ACC112 (cell line): ENCODE results near the gene DAPK2.

Experiments
- H2AFZ ChIP-seq: fragments of 200-600 bp; sonication (generic); one replicate; pipeline ENCODE4 v1.6.0; 2017; ENCODE audit warnings: antibody characterized with exemption, low read length; ENCODE audit not compliant: unreplicated experiment
- H3K27ac ChIP-seq: fragments of 200-600 bp; sonication (generic); 2 replicates; pipeline ENCODE4 v1.5.1; 2014; ENCODE audit warnings: low read depth, mild to moderate bottlenecking, antibody characterized with exemption, low read length, moderate library complexity
- H3K27me3 ChIP-seq: fragments of 200-600 bp; sonication (generic); 2 replicates; pipeline ENCODE4 v1.6.1; 2014; ENCODE audit warnings: mild to moderate bottlenecking, antibody characterized with exemption, low read length, moderate library complexity, mixed read lengths; ENCODE audit not compliant: insufficient read depth
- H3K36me3 ChIP-seq: fragments of 200-600 bp; sonication (generic); 2 replicates; pipeline ENCODE4 v1.6.1; 2016; ENCODE audit warnings: mild to moderate bottlenecking, antibody characterized with exemption, low read length, moderate library complexity, mixed read lengths; ENCODE audit not compliant: insufficient read depth
- H3K4me1 ChIP-seq: fragments of 200-600 bp; sonication (generic); one replicate; pipeline ENCODE4 v1.6.1; 2016; ENCODE audit warnings: low read length, mixed read lengths; ENCODE audit not compliant: insufficient read depth, unreplicated experiment, control insufficient read depth
- H3K4me3 ChIP-seq: fragments of 200-600 bp; sonication (generic); 2 replicates; pipeline ENCODE4 v1.5.1; 2014; ENCODE audit warnings: mild to moderate bottlenecking, low read depth, low read length
- H3K79me2 ChIP-seq: fragments of 200-600 bp; sonication (generic); one replicate; pipeline ENCODE4 v1.6.0; 2016; ENCODE audit warnings: low read length; ENCODE audit not compliant: control insufficient read depth, unreplicated experiment, insufficient read depth

Gene DAPK2

DNA sequence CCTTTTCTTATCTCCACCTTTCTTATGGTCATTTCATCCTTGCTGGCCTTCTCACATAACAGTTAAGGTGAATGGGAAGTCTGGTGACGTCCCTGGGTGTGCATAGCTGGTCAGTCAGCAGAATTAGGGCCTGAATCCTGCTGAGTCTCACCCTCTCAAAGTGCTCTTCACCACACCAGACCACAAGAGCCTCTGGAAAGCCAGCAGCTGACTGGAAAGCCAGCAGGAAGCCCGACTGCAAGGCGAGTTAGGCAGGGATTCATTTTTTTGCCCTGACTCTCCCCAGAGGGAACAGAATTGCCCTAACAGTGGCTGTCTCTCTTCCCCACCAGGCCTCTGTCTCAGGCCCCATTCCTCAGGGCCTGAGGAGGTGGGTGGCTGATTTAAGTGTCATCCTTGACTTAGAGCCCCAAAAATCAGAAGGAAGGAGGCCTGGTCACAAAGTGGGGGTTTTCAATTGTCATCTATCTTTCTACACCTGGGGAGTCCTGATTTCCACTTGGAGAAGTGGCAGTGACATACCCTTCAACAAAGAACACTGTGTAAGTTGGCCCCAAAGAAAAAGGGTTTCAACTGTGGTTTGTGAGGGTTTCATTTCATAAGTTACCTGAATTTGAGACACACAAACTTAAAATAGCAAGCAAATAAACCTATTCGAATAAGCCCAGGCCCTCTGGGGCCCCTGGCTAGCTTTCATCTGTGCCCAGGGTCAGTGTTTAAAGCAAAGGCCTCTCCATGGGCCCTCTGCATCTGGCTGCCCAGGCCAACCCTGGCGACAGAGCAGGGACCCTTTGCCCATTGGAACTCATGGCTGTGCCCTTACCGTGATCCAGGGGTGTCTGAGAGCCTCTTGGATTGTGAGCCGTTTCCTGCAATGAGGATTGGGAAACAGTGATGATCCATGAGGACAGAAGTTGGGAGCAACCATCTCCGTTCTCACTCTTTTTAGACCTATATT is 122.0 kb downstream of the DAPK2 start:
- Histone ChIP-seq H2AFZ (no peak overlapping the region), H3K4me1 (no peaks in the 10 kb centered on the region), H3K27ac (no peak overlapping the region), H3K36me3 (no peaks in the 10 kb centered on the region), H3K4me3 (no peak overlapping the region), H3K27me3 (peaks cover 15% of the 10 kb centered on the region; the same call in 1 of the 2 replicates), H3K79me2 (no peaks in the 10 kb centered on the region)

DNA sequence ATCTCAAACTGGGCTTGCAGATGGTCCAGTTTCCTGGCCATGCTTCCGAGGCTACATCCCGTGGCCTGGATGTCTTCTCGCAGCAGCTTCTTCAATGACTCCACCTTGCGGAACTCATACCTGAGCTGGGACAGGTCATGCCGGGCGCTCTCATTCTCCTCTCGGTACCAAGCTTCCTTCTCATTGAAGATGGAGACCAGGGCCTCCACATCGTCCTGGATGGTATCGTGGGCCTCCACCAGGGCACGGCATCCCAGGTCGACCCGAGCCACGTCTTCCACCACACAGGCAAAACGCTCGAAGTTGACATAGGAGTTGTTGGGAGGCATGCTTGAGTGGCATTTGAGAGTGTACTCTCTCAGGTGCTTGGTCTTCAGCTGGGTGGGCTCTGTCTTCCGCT is 123.4 kb downstream of the DAPK2 start:
- no peak overlapping the region for H2AFZ ChIP-seq
- peaks cover 15% of the 10 kb centered on the region; the same call in 1 of the 2 replicates for H3K27me3 ChIP-seq
- H3K27ac ChIP-seq, result no peak overlapping the region
- H3K36me3 ChIP-seq, result no peaks in the 10 kb centered on the region
- no peak overlapping the region for H3K4me3 ChIP-seq
- no peaks in the 10 kb centered on the region for H3K79me2 ChIP-seq
- no peaks in the 10 kb centered on the region for H3K4me1 ChIP-seq

DNA sequence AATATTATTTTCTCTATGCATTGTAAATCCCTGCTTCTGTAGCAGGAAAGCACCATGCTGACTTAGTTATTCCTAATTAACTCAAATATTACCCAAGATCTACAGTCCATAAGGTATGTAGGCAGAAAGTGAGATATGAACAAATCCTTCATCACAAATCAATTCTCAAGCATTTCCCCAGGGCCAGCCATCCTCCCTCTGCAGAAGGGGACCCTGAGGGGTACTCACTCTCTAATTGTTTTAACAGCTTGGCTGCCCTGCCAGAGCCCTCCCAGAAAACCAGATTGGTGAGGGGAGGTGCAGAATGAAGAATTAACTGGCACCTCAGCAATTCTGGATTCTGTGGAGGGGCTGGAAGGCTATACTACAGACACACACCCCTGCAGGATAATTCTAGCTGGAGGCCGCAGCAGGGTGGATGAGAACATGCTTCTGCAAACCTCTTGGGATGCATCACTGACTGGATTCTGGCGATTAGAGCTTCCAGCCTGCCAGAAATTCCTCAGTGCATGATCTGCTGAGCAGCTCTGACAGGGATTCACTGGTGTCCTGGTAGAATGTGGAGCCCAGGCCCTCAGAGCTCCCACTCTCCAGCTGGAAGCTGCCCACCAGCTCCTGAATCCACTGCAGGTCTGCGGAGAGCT is 123.9 kb downstream of the DAPK2 start:
- no peaks in the 10 kb centered on the region for H3K4me1 ChIP-seq
- H3K27me3 ChIP-seq, result peaks cover 15% of the 10 kb centered on the region; the same call in 1 of the 2 replicates
- no peaks in the 10 kb centered on the region for H3K36me3 ChIP-seq
- H3K79me2 ChIP-seq, result no peaks in the 10 kb centered on the region
- no peak overlapping the region for H3K4me3 ChIP-seq
- no peak overlapping the region for H2AFZ ChIP-seq
- H3K27ac ChIP-seq, result no peak overlapping the region

DNA sequence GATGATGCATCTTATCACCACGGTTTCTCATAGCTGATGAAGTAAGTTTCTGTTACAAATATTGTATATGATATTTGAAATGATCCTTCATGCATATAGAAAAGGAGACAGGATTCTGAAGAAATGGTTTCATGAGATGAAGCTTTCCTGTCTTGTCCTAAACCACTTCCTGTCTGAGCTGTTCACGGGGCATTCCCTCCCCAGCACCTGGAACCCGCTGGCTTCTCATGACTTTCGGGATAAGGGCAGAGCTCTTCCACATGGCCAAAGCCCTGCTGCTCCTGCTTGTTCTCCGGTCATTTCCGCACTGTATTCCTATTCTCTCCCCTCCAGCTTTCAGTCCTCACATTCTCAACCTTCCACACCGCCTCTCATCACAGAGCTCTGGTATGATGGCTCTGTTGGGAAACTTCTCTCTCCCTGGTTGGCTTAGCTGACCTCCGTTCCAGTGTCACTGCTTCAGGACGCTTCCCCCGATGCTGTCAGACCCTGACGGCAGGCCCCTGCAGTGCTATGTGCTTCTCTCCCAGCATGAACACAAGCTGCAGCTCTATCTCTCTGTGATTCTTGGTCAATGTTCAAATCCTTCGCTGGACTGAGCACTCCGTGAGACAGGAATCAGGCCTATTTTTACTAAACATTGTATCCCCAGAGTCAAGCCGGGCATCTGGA is 125.6 kb downstream of the DAPK2 start:
- 0 out of 2 replicates have a peak, but pooled peaks cover under 1% of the 10 kb centered on the region for H3K27me3 ChIP-seq
- no peaks in the 10 kb centered on the region for H3K79me2 ChIP-seq
- no peak overlapping the region for H2AFZ ChIP-seq
- H3K27ac ChIP-seq, result no peak overlapping the region
- H3K36me3 ChIP-seq, result no peaks in the 10 kb centered on the region
- peaks cover 4% of the 10 kb centered on the region for H3K4me1 ChIP-seq
- H3K4me3 ChIP-seq, result no peak overlapping the region

DNA sequence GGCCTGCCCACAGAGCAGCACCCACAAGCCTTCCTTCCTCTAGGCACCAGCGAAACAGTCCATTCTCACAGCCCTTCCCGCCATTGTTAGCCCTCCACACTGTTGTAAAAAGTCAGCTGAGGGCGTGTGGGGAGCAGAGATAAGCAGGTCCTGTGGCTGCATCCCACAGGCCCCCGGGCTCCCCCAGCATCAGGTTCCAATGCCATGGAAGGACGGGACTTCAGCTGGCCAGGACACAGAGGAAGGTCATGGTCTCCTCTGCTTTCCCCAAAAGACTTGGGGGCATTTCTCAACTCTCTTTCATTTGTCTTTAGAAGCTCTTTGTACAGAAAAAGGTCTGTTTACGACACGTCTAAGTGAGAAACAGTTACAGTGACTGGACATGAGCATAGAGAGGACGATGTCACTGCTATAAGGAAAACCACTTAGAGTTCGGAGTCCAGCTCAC is 127.4 kb downstream of the DAPK2 start:
- no peaks in the 10 kb centered on the region for H3K79me2 ChIP-seq
- H3K27me3 ChIP-seq, result no peaks in the 10 kb centered on the region
- no peak overlapping the region for H3K27ac ChIP-seq
- peaks cover 4% of the 10 kb centered on the region for H3K4me1 ChIP-seq
- H3K36me3 ChIP-seq, result no peaks in the 10 kb centered on the region
- no peak overlapping the region for H3K4me3 ChIP-seq
- no peak overlapping the region for H2AFZ ChIP-seq

DNA sequence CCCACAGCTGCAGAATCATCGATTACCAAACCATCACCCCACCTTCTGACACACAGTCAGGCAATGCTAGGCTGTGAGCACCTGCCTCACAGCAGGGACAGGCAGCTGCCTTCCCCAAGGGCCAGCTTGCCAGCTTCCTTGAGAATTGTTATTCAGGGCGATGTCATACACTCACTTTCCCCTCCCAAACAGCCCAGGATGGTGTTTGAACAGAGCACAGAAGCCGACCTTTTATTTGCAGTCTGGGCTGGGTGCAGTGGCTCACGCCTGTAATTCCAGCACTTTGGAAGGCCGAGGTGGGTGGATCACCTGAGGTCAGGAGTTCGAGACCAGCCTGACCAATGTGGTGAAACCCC is 128.0 kb downstream of the DAPK2 start:
- no peaks in the 10 kb centered on the region for H3K36me3 ChIP-seq
- no peak overlapping the region for H3K27ac ChIP-seq
- no peaks in the 10 kb centered on the region for H3K27me3 ChIP-seq
- H3K4me3 ChIP-seq, result no peak overlapping the region
- no peaks in the 10 kb centered on the region for H3K79me2 ChIP-seq
- H3K4me1 ChIP-seq, result peaks cover 4% of the 10 kb centered on the region
- no peak overlapping the region for H2AFZ ChIP-seq

DNA sequence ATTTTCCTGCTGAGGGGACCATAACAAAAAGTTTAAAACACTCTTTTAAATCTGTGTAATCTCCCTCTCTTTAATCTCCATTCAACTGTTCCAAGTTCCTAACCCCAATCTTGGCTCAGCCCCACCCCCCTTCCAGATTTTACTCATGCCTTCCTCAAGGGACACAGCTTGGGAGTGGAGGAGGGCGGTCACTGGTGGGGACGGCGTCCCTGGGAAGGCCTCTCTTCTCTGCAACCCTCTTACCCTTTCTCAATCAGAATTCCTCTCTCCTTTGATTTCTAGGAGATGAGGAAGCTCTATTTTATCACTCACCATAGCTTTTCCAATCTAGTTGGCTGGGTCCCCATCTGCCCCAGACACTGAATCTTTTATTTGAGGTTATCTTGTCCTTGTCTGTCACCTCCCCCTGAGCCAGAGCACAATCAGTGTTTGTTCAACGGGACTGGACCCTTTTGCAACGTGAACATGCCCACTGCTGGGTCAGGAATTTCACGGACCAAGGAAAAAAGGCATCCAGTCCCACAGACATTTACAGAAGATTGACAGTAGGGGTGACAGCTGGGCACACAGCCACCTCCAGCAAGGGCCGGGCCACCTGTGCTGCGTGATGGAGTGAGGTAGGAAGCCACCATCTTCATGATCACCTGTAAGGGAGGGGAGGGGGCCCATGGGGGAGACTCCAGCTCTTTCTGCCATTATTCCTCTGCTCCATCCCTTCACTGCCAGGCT is 128.5 kb downstream of the DAPK2 start:
- Histone ChIP-seq H2AFZ (no peak overlapping the region), H3K4me3 (no peak overlapping the region)

DNA sequence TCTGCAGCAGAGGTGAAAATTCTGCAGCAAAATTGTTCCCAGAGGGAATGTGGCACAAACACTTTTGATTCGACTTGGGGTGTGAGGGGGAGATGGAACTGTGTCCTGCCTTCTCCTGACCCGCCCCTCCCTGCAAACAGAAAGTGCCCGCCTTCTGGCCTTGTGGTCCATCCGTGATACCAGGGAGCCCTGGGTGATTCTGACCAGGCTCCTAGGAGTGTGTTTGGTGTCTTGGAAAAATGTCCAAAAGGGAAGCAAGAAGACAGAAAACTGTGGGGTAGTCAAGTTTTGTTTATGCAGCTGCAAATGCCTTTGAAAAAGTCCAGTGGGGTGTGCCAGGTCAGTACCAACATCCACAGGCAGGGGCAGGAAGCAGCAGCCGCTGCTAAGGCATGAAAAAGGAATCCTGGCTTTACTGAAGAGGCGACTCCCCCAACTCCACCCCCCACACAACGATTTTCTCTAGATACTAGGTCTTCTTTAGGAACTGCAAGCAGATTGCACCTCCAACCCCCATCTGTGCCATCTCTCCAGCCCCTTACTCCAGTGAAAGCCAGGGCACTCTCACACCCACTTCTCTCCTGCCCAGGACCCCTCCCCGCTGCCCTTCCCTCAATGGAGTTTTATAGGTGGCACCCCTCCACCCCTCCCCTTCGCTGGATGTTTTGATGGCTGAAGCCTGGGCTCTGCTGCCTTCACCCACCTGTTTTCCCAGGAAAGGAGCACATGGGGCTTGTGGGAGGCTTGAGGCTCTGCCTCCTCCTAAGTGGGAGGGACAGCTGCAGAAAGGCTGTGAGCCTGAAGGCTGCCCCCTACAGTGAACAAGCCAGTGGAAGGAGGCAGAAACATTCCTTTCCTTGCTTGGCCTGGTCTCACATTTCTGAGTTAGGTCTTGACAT is 130.2 kb downstream of the DAPK2 start:
- no peaks in the 10 kb centered on the region for H3K27me3 ChIP-seq
- H3K36me3 ChIP-seq, result no peaks in the 10 kb centered on the region
- H3K27ac ChIP-seq, result no peak overlapping the region
- no peak overlapping the region for H2AFZ ChIP-seq
- H3K4me3 ChIP-seq, result no peak overlapping the region
- no peaks in the 10 kb centered on the region for H3K79me2 ChIP-seq
- H3K4me1 ChIP-seq, result peaks cover 4% of the 10 kb centered on the region

More for the DNA sequence above, 128.5 kb downstream of the DAPK2 start:
- no peaks in the 10 kb centered on the region for H3K79me2 ChIP-seq
- peaks cover 4% of the 10 kb centered on the region for H3K4me1 ChIP-seq
- H3K27me3 ChIP-seq, result no peaks in the 10 kb centered on the region
- H3K27ac ChIP-seq, result no peak overlapping the region
- no peaks in the 10 kb centered on the region for H3K36me3 ChIP-seq

DNA sequence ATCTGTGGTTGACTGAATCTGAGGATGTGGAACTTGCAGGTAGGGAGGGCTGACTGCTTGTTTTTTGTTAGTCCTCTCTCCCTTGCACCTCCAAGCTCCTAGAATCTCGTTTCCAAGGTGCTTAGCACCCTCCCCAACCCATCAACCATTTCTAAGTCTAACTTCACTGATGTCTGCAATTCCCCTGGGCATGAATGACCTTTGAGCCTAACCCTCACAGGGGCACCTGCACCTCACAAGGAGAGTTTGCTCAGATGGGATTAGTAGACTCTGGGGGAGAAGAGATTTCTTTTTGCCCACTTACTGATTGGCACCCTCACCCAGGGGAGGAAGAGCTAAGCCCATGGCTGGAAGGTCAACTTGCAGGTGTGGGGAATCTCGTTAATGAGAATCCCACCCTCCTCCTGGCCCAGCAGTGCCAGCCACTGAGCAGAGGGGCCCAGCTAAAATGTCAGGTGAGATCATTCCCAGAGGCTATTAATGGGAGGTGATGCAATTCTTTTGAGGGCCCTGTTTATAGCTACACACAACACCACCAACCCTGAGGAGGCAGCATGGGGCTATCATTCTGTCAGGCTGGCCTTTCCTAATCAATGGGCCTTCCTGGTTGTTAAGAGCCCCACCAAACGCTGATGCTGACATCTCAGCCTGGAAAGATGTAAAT is 130.9 kb downstream of the DAPK2 start:
- H3K36me3 ChIP-seq, result no peaks in the 10 kb centered on the region
- peaks cover 5% of the 10 kb centered on the region for H3K4me1 ChIP-seq
- H3K27ac ChIP-seq, result no peak overlapping the region
- no peak overlapping the region for H3K4me3 ChIP-seq
- H2AFZ ChIP-seq, result no peak overlapping the region
- H3K79me2 ChIP-seq, result no peaks in the 10 kb centered on the region
- no peaks in the 10 kb centered on the region for H3K27me3 ChIP-seq
